Nucleus accumbens (tissue), 56 donors: ENCODE results near the gene CLDN34.

Source experiments
- DNase-seq, 56 donors: peaks; one replicate each; lab custom pipeline; 2025; lab: John Stamatoyannopoulos, UW

The CLDN34 gene

GRCh38 chrX:10014462-10015354 lies 47.5 kb downstream of the CLDN34 start:
- DNase-seq = peak; percentile 1 to 86 (median 71)

DNA sequence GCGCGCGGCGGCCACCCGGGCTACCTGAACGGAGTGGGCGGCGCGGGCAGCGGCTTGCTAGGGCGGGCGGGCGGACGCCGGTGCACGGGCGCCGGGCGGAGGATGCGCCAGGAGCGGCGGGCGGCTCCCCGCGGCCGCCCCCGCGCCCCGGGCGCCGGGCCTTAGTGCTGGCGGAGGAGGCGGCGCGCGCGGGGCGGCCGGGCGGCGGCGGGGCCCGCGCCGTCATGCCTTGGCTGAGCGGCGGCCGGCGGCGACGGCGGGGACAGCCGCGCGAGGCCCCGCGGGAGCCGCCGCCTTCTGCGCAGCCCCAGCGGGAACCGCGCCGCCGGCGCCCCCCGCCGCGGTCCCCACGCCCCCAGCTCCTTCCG lies 48.2 kb downstream of the CLDN34 start:
- DNase-seq = no peak

DNA sequence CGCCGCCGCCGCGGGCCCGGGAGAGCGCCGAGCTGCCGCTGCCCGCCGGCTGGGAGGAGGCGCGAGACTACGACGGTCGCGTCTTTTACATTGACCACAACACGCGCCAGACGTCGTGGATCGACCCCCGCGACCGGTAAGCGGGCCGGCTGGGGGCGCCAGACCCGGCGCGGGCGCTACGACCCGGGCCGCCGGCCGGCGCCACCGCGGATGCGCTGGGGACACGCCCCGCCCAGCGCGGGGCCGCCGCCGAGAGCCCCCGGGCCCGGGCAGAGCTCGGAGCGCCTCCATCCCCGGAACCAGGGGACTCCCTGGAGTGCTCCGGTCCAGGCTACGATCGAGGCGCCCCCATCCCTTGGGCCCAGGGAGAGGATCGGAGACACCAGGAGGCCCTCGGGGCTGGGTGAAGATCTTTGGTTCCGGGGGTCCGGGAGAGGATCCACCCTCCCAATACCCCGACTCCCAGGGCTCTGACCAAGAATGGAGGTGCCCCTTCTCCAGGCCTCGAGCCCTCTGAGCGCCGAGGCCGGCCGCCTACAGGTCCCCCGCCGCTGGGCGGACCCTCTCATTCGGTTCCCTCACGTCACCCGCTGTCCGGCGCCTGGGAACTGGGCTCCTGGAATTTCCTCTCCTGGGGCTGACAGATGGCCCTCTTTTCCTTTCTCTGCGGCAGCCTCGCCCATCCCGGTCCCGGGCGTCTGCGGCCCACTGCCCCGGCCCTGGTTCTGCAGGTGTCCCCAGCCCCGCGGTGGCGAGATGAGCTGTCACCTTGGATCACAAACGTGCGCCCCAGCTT lies 48.8 kb downstream of the CLDN34 start:
- DNase-seq = peak in 12 of 56 donors; percentile 2 to 40 (median 12)

DNA sequence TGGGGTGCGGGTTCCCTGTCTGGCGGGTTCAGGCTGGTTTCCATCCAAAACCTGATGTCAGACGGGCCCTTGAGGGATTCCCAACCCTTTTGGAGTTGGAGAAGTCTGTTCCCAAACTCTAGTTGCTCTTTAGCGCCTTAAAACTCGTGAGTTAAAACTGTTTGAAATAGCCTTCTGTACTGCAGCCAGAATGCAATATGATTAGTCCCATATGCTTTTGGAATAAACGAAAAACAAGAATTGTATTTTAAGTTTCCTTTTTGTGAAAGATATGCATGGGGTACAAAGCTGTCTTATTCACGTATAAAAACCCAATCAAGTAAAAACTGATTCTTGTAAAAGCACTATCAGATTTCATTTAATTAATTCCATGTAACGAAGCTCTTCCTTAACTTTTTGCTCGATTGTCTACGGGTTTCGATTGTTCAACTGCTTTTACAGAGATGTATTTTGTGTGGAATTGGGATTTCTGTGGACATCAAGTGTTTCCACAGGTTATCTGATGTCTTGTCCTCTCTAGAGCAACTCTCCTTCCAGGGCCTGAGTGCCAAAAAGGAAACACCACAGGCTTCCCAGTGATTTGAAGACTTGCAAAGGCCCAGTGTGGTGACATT lies 49.5 kb downstream of the CLDN34 start:
- DNase-seq = no peak

GRCh38 chrX:10017872-10018271 lies 50.7 kb downstream of the CLDN34 start:
- no peak for DNase-seq
